Type B pancreatic cell (in vitro differentiated cells): ENCODE data around the gene NUMB. TPM values are rescaled to one million over a fixed set of nuclear protein-coding genes. Genes with fewer than 3 reads are reported as not detected.
"Not testable (repeated sequence)": the region's sequence is repeated elsewhere in the genome, so short reads cannot be mapped to it uniquely, and the experiment has no call there.

Source experiments
- DNase-seq: peaks from one replicate; pipeline ENCODE4 v3.0.0; 2021; ENCODE audit warnings: mixed read lengths; ENCODE audit not compliant: unreplicated experiment; ENCODE audit errors: extremely low spot score
- H3K27ac Mint-ChIP-seq: 2 replicates; pipeline ENCODE4 v1.8.0; 2021; ENCODE audit warnings: mild to moderate bottlenecking, mixed read lengths
- H3K27me3 Mint-ChIP-seq: 2 replicates; pipeline ENCODE4 v1.8.0; 2021; ENCODE audit warnings: mixed read lengths
- H3K36me3 Mint-ChIP-seq: 2 replicates; pipeline ENCODE4 v1.8.0; 2021; ENCODE audit warnings: mixed read lengths
- H3K4me1 Mint-ChIP-seq: one replicate; pipeline ENCODE4 v1.8.0; 2021; ENCODE audit warnings: mixed read lengths; ENCODE audit not compliant: unreplicated experiment
- H3K4me3 Mint-ChIP-seq: 2 replicates; pipeline ENCODE4 v1.8.0; 2021; ENCODE audit warnings: mild to moderate bottlenecking, mixed read lengths
- H3K9me3 Mint-ChIP-seq: 2 replicates; pipeline ENCODE4 v1.8.0; 2021; ENCODE audit warnings: mixed read lengths
- total RNA-seq: library from RNA; stranded (reverse); gene quantifications from 2 replicates; pipeline ENCODE4 v1.2.1, GENCODE V29; 2021; ENCODE audit warnings: low replicate concordance
- TF ChIP-seq, protein P1 (sequence below): fragments of 200-600 bp; sonication (generic); conservative IDR thresholded peaks from 2 replicates; pipeline ENCODE4 v1.5.0; 2021; ENCODE audit warnings: antibody characterized with exemption, mild to moderate bottlenecking

NUMB gene
- total RNA-seq, 1 donor from 2014 or later: 64.5 TPM

DNA sequence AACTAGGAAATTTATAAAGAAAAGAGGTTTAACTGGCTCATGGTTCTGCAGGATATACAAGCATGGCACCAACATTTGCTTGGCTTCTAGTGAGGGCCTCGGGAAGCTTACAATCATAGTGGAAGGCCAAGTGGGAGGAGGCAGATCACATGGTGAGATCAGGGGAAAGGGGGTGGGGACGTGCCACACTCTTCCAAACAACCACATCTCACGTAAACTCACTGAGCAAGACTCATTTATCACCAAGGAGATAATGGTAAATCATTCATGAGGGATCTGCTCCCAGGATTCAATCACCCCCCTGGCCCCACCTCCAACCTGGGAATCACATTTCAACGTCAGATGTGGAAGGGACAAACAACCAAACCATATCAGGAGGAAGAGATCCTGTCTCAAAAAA, 35.8 kb downstream of the NUMB start:
- Mint-ChIP-seq H3K27me3 (no peaks in the 10 kb centered on the region), H3K4me3 (peak overlapping the region; percentile 23), H3K36me3 (peaks cover 16% of the 10 kb centered on the region), H3K4me1 (peaks cover 22% of the 10 kb centered on the region), H3K27ac (peak overlapping the region; percentile 49), H3K9me3 (peaks cover 6% of the 10 kb centered on the region)
- no peak for DNase-seq
- TF ChIP-seq, protein P1, sequence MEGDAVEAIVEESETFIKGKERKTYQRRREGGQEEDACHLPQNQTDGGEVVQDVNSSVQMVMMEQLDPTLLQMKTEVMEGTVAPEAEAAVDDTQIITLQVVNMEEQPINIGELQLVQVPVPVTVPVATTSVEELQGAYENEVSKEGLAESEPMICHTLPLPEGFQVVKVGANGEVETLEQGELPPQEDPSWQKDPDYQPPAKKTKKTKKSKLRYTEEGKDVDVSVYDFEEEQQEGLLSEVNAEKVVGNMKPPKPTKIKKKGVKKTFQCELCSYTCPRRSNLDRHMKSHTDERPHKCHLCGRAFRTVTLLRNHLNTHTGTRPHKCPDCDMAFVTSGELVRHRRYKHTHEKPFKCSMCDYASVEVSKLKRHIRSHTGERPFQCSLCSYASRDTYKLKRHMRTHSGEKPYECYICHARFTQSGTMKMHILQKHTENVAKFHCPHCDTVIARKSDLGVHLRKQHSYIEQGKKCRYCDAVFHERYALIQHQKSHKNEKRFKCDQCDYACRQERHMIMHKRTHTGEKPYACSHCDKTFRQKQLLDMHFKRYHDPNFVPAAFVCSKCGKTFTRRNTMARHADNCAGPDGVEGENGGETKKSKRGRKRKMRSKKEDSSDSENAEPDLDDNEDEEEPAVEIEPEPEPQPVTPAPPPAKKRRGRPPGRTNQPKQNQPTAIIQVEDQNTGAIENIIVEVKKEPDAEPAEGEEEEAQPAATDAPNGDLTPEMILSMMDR: no peak

DNA sequence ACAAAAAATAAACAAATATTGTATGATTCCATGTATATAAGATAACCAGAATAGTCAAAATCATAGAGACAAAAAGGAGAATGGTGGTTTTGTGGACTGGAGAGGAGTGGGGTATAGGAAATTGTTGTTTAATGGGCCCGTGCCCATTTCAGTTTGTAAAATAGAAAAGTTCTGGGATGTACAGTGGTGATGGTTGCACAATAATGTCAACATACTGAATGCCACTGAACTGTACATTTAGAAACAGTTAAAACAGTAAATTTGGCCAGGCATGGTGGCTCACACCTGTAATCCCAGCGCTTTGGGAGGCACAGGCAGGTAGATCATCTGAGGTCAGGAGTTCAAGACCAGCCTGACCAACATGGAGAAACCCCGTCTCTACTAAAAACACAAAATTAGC, 40.1 kb downstream of the NUMB start:
- H3K27me3 Mint-ChIP-seq: no peaks in the 10 kb centered on the region
- H3K9me3 Mint-ChIP-seq: peaks cover 6% of the 10 kb centered on the region
- no peak for DNase-seq
- TF ChIP-seq, protein P1: no peak
- H3K27ac Mint-ChIP-seq: no peak overlapping the region
- H3K36me3 Mint-ChIP-seq: peaks cover 27% of the 10 kb centered on the region
- no peak overlapping the region for H3K4me3 Mint-ChIP-seq
- peaks cover 10% of the 10 kb centered on the region for H3K4me1 Mint-ChIP-seq

DNA sequence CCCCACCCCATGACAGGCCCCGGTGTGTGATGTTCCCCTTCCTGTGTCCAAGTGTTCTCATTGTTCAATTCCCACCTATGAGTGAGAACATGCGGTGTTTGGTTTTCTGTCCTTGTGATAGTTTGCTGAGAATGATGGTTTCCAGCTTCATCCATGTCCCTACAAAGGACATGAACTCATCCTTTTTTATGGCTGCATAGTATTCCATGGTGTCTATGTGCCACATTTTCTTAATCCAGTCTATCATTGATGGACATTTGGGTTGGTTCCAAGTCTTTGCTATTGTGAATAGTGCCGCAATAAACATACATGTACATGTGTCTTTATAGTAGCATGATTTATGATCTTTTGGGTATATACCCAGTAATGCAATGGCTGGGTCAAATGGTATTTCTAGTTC, 52.1 kb downstream of the NUMB start:
- H3K27ac Mint-ChIP-seq, DNase-seq, H3K4me1 Mint-ChIP-seq, H3K4me3 Mint-ChIP-seq, H3K27me3 Mint-ChIP-seq, H3K9me3 Mint-ChIP-seq: not testable (repeated sequence)
- peaks cover 17% of the 10 kb centered on the region for H3K36me3 Mint-ChIP-seq

DNA sequence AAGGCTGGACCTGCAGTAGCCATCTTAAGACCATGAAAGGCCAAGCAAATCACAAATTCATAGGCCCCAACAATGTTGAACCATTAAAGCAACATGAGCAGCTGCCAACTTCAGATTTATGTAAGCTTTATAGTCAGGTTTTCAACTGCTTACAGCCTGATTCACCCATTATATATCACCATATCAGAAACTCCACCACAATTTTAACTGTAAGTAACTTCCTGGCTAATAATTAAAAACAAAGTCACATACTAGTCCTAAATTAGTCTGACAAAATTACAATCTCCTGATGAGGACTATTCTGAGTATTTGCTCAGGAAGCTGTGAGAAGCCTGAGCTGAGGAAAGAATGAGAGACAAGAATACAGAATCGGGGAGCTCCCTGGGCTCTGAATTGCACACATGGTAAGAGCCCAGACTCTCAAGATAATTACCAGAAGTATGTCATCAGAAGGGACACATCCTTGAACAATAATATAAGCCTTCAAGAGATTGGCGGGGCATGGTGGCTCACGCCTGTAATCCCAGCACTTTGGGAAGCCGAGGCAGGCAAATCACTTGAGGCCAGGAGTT, 55.1 kb downstream of the NUMB start:
- no peaks in the 10 kb centered on the region for H3K27me3 Mint-ChIP-seq
- H3K27ac Mint-ChIP-seq: no peak overlapping the region
- H3K4me3 Mint-ChIP-seq: no peak overlapping the region
- TF ChIP-seq, protein P1: no peak
- H3K4me1 Mint-ChIP-seq: no peaks in the 10 kb centered on the region
- H3K36me3 Mint-ChIP-seq: peaks cover 10% of the 10 kb centered on the region
- H3K9me3 Mint-ChIP-seq: no peaks in the 10 kb centered on the region
- DNase-seq: no peak

DNA sequence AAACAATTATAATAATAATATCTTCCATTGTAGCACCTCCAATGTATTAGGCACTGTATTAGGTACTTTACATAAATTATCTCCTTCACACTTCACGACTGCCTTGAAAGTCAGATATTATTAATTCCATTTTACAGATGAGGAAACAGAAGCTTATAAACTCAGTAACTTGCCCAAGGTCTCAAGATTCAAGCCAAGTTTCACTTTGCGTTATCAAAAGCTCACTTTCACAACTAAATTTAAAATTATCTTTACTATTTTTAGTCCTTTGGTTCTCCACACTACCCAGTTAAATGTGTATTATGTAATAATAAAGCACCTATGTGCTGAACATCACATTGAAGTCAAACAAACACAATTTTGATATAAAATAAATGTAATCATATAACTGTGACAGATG, 55.8 kb downstream of the NUMB start:
- no peak for DNase-seq
- Mint-ChIP-seq H3K27ac (no peak overlapping the region), H3K36me3 (peaks cover 10% of the 10 kb centered on the region), H3K4me1 (peaks cover 5% of the 10 kb centered on the region), H3K27me3 (no peaks in the 10 kb centered on the region), H3K4me3 (no peak overlapping the region), H3K9me3 (no peaks in the 10 kb centered on the region)
- TF ChIP-seq, protein P1: no peak

DNA sequence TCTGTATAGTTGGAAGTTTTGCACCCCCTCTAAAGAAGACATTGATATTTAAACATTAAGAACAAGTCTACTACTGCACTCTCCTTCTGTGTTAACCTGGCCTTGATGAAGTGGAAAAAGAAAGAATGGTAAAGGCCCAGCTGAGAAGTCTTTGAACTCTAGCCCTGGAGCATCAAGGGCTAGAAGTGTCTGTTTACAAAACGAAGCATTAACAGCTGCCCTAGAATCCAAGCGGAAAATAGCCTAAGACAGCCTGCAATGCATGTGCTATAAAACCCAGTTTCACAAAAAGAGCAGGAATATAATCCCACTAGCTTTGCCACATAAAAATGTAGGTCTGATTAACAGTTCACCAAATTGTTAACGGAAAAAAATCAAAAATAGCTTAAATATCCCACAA, 60.5 kb downstream of the NUMB start:
- no peak overlapping the region for H3K27ac Mint-ChIP-seq
- no peak for DNase-seq
- H3K4me3 Mint-ChIP-seq: no peak overlapping the region
- peaks cover 6% of the 10 kb centered on the region for H3K36me3 Mint-ChIP-seq
- no peaks in the 10 kb centered on the region for H3K9me3 Mint-ChIP-seq
- TF ChIP-seq, protein P1: no peak
- no peaks in the 10 kb centered on the region for H3K27me3 Mint-ChIP-seq
- H3K4me1 Mint-ChIP-seq: peaks cover 6% of the 10 kb centered on the region
